ENCODE measurements around the gene NUDT1.

DNA sequence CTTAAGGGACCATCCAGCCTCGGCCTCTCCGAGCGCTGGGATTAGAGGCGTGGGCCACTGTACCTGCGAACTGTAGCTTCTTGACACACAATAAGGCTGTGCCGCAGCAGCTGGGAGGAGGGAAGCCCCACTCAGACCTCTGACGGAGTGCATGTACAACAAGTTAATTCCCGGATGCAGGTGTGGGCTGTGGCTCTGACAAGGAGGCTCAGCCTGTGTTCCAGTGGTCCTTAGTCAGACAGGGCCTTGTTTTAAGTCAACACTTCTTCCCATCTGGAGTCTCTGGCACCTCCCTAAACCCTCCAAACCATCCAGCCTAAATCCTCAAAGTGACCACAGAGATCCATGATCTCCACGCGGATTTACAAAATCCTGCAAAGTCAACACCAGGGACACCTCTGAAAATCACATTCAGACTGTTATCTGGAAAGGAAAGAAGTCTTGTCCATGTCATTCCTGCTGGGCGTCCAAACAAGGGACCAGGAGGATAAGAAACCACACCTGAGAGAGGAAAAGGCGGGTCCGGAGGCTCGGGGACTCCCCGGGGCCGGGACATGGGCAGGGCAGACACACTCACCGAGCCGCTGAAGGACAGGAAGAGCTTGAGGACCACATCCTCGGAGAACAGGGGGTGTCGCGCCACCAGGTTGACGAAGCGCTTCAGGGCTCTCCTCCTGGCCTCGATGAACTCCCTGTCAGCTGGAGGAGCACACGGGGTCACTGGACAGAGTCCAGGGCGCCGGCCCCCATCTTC, 29.4 kb downstream of the NUDT1 start:
- no peak for TF ChIP-seq EZH2 (IDR thresholded peaks at IDR 0.05; ENCODE audit: borderline replicate concordance, low read depth, low read length, severe bottlenecking)
- TF ChIP-seq, protein P1, sequence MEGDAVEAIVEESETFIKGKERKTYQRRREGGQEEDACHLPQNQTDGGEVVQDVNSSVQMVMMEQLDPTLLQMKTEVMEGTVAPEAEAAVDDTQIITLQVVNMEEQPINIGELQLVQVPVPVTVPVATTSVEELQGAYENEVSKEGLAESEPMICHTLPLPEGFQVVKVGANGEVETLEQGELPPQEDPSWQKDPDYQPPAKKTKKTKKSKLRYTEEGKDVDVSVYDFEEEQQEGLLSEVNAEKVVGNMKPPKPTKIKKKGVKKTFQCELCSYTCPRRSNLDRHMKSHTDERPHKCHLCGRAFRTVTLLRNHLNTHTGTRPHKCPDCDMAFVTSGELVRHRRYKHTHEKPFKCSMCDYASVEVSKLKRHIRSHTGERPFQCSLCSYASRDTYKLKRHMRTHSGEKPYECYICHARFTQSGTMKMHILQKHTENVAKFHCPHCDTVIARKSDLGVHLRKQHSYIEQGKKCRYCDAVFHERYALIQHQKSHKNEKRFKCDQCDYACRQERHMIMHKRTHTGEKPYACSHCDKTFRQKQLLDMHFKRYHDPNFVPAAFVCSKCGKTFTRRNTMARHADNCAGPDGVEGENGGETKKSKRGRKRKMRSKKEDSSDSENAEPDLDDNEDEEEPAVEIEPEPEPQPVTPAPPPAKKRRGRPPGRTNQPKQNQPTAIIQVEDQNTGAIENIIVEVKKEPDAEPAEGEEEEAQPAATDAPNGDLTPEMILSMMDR (IDR thresholded peaks at IDR 0.05; ENCODE audit: extremely low read depth in 1 of 2, insufficient read depth in 1 of 2, low read depth in 1 of 2, low read length in 2 of 2), result no peak

All from endothelial cell of umbilical vein (primary cell).